Measurements from ENCODE around the gene IREB2.

- TF ChIP-seq EZH2 (IDR thresholded peaks at IDR 0.05; ENCODE audit: insufficient read depth, poor library complexity, severe bottlenecking) (no peak), EZH2phosphoT487 (IDR thresholded peaks at IDR 0.05; ENCODE audit: insufficient read depth, low read depth) (no peak)
Measured at GRCh38 chr15:78415284-78415683, 22.7 kb upstream of the IREB2 start.
